Epithelial cell of proximal tubule (primary cell): Measurements from ENCODE around the gene POLH. TPM values are rescaled to one million over a fixed set of nuclear protein-coding genes. Genes with fewer than 3 reads are reported as not detected.
"Not testable (repeated sequence)": the region's sequence is repeated elsewhere in the genome, so short reads cannot be mapped to it uniquely, and the experiment has no call there.

Experiments used
- DNase-seq: peaks from one replicate; pipeline ENCODE4 v3.0.0-alpha.2; 2011; ENCODE audit warnings: low read depth
- H3K4me3 ChIP-seq: 2 replicates; pipeline ENCODE4 v1.5.1; 2011; ENCODE audit warnings: low read depth, mild to moderate bottlenecking, low read length
- CTCF ChIP-seq: conservative IDR thresholded peaks from 2 replicates; pipeline ENCODE4 v1.5.1; 2012; ENCODE audit warnings: low read depth, mild to moderate bottlenecking, low read length
- total RNA-seq: library from RNA; depleted of rRNA; stranded (reverse); fragments of >200 nt; gene quantifications from 2 replicates; pipeline ENCODE4 v1.2.3, GENCODE V29; 2015

The POLH gene
- total RNA-seq, 1 donor from 2014 or later, result 57.8 TPM

DNA sequence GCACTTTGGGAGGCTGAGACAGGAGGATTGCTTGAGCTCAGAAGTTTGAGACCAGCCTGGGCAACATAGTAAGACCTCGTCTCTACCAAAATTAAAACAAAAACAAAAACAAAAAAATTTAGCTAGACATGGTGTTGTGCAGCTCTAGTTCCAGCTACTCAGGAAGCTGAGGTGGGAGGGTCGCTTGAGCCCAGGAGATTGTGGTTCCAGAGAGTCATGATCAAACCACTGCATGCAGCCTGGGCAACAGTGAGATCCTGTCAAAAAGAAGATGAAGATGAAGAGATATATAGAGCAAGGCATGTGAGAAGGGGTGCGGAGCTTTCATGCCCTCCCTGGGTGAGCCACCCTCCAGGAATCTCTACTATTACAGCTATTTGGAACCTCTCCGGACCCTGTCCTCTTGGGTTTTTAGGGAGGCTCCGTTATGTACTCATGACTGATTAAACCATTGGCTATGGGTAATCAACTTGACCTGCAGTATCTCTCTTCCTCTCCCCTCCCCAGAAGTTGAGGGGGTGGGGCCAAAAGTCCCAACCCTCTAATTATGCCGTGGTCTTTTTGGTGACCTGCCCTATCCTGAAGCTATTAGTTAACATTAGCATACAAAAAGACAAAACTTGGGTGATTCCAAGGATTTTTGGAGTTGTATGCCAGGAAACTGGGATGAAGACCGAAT, 9.0 kb downstream of the POLH start:
- H3K4me3 ChIP-seq, result no peak overlapping the region
- no peak for DNase-seq
- TF ChIP-seq CTCF, result no peak

GRCh38 chr6:43588194-43588593, 12.2 kb downstream of the POLH start:
- no peak overlapping the region for H3K4me3 ChIP-seq
- TF ChIP-seq CTCF, result no peak
- no peak for DNase-seq

DNA sequence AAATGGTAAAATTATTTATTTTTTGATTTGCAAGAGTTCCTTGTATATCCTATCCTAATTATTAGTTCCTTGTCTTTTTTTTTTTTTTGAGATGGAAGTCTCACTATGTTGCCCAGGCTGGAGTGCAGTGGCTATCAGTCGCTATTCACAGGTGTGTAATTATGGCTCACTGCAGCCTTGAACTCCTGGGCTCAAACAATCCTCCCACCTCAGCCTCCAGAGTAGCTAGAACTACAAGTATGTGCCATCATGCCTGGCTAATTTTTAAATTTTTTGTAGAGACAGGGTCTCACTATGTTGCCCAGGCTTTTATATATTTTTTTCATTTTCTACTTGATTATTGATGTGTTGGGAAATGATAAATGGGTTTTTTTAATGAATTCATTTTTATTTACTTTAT, 13.6 kb downstream of the POLH start:
- not testable (repeated sequence) for H3K4me3 ChIP-seq, DNase-seq

- TF ChIP-seq CTCF, result no peak
- no peak for DNase-seq
- no peak overlapping the region for H3K4me3 ChIP-seq
Measured at GRCh38 chr6:43593938-43594337, 18.0 kb downstream of the POLH start.

DNA sequence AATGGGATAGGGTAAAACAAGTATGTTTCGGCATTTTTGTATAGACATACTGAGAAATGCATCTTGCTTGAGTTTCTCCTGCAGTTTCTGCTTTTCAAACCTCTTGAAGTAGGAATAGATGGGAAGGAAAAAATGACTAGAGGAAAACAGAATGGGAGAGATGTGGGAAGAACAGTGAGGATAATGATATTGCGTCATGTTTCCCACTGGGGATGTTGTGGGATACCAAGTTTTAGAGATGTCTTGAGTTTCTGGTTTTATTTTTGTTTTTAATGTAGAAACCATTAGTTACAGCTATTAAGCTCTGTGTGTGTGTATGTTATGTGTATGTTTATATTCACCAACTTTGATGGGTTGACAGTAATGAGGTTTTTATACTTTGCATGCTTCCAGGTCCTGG, 24.6 kb downstream of the POLH start:
- no peak for DNase-seq
- no peak for TF ChIP-seq CTCF
- no peak overlapping the region for H3K4me3 ChIP-seq

GRCh38 chr6:43604174-43604573, 28.2 kb downstream of the POLH start:
- DNase-seq, result no peak
- TF ChIP-seq CTCF, result no peak
- H3K4me3 ChIP-seq, result no peak overlapping the region

- no peak for DNase-seq
Measured at GRCh38 chr6:43606019-43606418, 30.0 kb downstream of the POLH start.

More at GRCh38 chr6:43606019-43606418, 30.0 kb downstream of the POLH start:
- H3K4me3 ChIP-seq, result no peak overlapping the region
- TF ChIP-seq CTCF, result no peak
